Gastrocnemius medialis (tissue), 4 donors: ENCODE measurements around the gene NEK6.

ENCODE experiments used
- POLR2A ChIP-seq, 2 donors: fragments of 450-650 bp; IDR thresholded peaks; one replicate each; pipeline ENCODE4 v1.6.1; 2017; ENCODE audit warnings: antibody characterized with exemption in 2 of 2, mild to moderate bottlenecking in 2 of 2, moderate library complexity in 2 of 2
- TF ChIP-seq, protein P1 (sequence below), 5 experiments: fragments of 450-650 bp in 3 of 5; fragments of 200-600 bp in 2 of 5; sonication (generic) in 2 of 5; IDR thresholded peaks in 4 of 5; conservative IDR thresholded peaks in 1 of 5; 1 replicate in 4 of 5; 2 replicates in 1 of 5; pipeline ENCODE4 v1.5.1; 2016 to 2019; ENCODE audit warnings: antibody characterized with exemption in 5 of 5, mild to moderate bottlenecking in 3 of 5, moderate library complexity in 3 of 5

- TF ChIP-seq, protein P1, sequence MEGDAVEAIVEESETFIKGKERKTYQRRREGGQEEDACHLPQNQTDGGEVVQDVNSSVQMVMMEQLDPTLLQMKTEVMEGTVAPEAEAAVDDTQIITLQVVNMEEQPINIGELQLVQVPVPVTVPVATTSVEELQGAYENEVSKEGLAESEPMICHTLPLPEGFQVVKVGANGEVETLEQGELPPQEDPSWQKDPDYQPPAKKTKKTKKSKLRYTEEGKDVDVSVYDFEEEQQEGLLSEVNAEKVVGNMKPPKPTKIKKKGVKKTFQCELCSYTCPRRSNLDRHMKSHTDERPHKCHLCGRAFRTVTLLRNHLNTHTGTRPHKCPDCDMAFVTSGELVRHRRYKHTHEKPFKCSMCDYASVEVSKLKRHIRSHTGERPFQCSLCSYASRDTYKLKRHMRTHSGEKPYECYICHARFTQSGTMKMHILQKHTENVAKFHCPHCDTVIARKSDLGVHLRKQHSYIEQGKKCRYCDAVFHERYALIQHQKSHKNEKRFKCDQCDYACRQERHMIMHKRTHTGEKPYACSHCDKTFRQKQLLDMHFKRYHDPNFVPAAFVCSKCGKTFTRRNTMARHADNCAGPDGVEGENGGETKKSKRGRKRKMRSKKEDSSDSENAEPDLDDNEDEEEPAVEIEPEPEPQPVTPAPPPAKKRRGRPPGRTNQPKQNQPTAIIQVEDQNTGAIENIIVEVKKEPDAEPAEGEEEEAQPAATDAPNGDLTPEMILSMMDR (IDR thresholded peaks at IDR 0.05 in 4 of 5, conservative IDR thresholded peaks at IDR 0.05 in 1 of 5) = no peak
- TF ChIP-seq POLR2A (IDR thresholded peaks at IDR 0.05) = no peak
Measured at GRCh38 chr9:124208571-124208970, 49.2 kb upstream of the NEK6 start.
